ENCODE results near the gene TEC. TPM values are rescaled to one million over a fixed set of nuclear protein-coding genes. Genes with fewer than 3 reads are reported as not detected.
A peak's percentile ranks its signal among the peaks of the same experiment; 100 is the strongest.

Gene TEC
- polyA plus RNA-seq, 1 of the 3 experiments (the other 2 are of a cell fraction), result 0.85 TPM

DNA sequence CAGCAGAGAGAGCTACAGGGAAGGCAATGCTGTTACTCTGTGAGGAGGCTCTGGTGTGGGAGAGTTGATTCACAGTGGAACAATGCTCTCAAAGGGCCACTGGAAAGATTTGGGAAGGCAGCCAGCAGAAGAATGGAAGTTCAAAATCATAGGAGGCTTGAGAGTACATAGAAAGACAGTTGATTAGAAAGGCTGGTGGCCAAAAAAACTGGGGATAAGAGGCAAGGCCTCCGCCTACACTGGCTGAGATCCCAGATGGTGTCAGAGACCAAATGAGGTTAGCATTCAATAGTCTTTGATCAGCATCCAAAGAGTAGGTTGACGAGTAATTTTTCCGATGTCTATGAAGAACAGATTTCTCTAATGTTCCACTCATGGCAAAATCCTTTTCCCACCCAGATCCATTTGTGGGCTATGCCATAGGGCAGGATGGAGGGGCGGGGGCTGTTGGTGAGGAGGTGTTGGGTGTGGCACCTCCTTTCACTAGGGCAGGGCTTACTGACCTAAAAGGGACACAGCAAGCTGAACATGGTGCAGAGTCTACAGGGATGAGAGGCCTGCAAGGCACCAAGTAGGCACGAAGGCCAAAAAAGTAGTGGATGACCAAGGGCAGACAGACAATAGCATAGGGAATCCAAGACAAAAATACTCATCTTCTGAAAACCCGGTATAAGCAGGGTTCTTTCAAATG, 15.1 kb downstream of the TEC start:
- H4K20me1 ChIP-seq (ENCODE audit: insufficient read depth), result no peaks in the 10 kb centered on the region
- peak overlapping the region; percentile 34; the same call in 1 of the 2 replicates for H3K4me2 ChIP-seq
- no peaks in the 10 kb centered on the region for H3K9me2 ChIP-seq
- H3K4me3 ChIP-seq (ENCODE audit: low read depth in 2 of 2, low read length in 1 of 2), result no peak overlapping the region
- no peaks in the 10 kb centered on the region for H3K9me3 ChIP-seq
- POLR2A ChIA-PET, result no interaction called here
- no peaks in the 10 kb centered on the region for H3K79me2 ChIP-seq (ENCODE audit: insufficient read depth)
- TF ChIP-seq NFIC (IDR thresholded peaks at IDR 0.05; ENCODE audit: borderline replicate concordance) (peak; percentile 94), FOSL2 (IDR thresholded peaks at IDR 0.05; ENCODE audit: borderline replicate concordance, low read depth) (peak; percentile 54; the same call in 1 of the 2 replicates), TEAD4 (IDR thresholded peaks at IDR 0.05; ENCODE audit: borderline replicate concordance, insufficient read depth) (peak; percentile 55; the same call in 1 of the 2 replicates), JUND (IDR thresholded peaks at IDR 0.05) (peak; percentile 46; the same call in 1 of the 2 replicates), EP300 (IDR thresholded peaks at IDR 0.05; ENCODE audit: borderline replicate concordance in 1 of 2, low read depth in 1 of 2, low read length in 1 of 2) (peak in 1 of 2 experiments; percentile 37; a peak in 1 of 4 replicates), TCF12 (IDR thresholded peaks at IDR 0.05) (peak; percentile 61), SIN3A (IDR thresholded peaks at IDR 0.05; ENCODE audit: borderline replicate concordance, low read depth, low read length) (no peak)
- TF ChIP-seq, protein P1, sequence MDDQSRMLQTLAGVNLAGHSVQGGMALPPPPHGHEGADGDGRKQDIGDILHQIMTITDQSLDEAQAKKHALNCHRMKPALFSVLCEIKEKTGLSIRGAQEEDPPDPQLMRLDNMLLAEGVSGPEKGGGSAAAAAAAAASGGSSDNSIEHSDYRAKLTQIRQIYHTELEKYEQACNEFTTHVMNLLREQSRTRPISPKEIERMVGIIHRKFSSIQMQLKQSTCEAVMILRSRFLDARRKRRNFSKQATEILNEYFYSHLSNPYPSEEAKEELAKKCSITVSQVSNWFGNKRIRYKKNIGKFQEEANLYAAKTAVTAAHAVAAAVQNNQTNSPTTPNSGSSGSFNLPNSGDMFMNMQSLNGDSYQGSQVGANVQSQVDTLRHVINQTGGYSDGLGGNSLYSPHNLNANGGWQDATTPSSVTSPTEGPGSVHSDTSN (IDR thresholded peaks at IDR 0.05), result peak; percentile 66
- TF ChIP-seq, protein P2, sequence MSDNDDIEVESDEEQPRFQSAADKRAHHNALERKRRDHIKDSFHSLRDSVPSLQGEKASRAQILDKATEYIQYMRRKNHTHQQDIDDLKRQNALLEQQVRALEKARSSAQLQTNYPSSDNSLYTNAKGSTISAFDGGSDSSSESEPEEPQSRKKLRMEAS (IDR thresholded peaks at IDR 0.05; ENCODE audit: low read depth), result 0 out of 2 replicates have a peak, but pooled peaks have one; percentile 22
- TF ChIP-seq, protein P3, sequence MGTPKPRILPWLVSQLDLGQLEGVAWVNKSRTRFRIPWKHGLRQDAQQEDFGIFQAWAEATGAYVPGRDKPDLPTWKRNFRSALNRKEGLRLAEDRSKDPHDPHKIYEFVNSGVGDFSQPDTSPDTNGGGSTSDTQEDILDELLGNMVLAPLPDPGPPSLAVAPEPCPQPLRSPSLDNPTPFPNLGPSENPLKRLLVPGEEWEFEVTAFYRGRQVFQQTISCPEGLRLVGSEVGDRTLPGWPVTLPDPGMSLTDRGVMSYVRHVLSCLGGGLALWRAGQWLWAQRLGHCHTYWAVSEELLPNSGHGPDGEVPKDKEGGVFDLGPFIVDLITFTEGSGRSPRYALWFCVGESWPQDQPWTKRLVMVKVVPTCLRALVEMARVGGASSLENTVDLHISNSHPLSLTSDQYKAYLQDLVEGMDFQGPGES (IDR thresholded peaks at IDR 0.05; ENCODE audit: low read depth, low read length), result no peak
- CTCF ChIA-PET, result interaction anchor here (1.3 kb wide), 1 partner anchor 11 kb away, joined by 3 read pairs; no protein-coding TSS in a partner anchor
- 0 out of 4 replicates have a peak, but pooled peaks cover 0 to 3% of the 10 kb centered on the region in 2 experiments for H3K4me1 ChIP-seq (ENCODE audit: control insufficient read depth in 1 of 2, insufficient read depth in 2 of 2, low read depth in 1 of 2, low read length in 1 of 2)
- H3K27me3 ChIP-seq (ENCODE audit: insufficient read depth), result no peaks in the 10 kb centered on the region
- peak overlapping the region in 1 of 2 experiments; percentile 43; a peak in 2 of 4 replicates for H3K27ac ChIP-seq (ENCODE audit: low read depth in 2 of 2, low read length in 1 of 2)
- H3K36me3 ChIP-seq (replicated peaks in 1 of 2; ENCODE audit: control insufficient read depth in 1 of 2, insufficient read depth in 2 of 2, low read length in 1 of 2), result no peaks in the 10 kb centered on the region
- H3K9ac ChIP-seq, result no peak overlapping the region
- no peak for DNase-seq
- 41% methylated on average over 6 of the region's 6 CpGs for WGBS (ENCODE audit: low lambda C conversion rate)
- H2AFZ ChIP-seq (ENCODE audit: low read depth), result no peak overlapping the region
- H3F3A ChIP-seq (replicated peaks; ENCODE audit: insufficient read depth), result no peaks in the 10 kb centered on the region

DNA sequence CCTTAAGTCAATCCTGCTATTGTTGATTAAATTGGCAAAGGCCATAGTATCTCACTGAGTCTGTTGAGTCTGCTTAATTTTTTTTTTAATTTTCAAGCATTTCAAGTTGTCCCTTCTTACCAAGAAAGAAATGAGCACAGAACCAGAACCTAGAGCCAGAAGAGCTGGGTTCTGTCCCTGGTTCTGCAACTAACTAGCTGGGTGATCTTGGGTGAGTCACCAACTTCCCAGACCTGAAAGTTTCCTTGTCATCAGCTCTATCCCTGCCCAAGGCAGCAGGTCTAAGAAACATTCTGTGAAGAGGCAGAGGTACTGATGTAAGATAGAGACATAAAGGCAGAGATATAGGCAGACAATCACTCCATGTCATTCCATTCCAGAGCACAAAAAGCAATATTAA, 17.3 kb downstream of the TEC start:
- ChIA-PET CTCF (interaction anchor here (1.1 kb wide), 1 partner anchor 84 kb away, joined by 3 read pairs; no protein-coding TSS in a partner anchor), POLR2A (no interaction called here)
- H3K27me3 ChIP-seq (ENCODE audit: insufficient read depth), result no peaks in the 10 kb centered on the region
- H3K4me3 ChIP-seq (ENCODE audit: low read depth in 2 of 2, low read length in 1 of 2), result no peak overlapping the region
- H3K27ac ChIP-seq (ENCODE audit: low read depth in 2 of 2, low read length in 1 of 2), result no peak overlapping the region
- H4K20me1 ChIP-seq (ENCODE audit: insufficient read depth), result no peaks in the 10 kb centered on the region
- no peak overlapping the region for H2AFZ ChIP-seq (ENCODE audit: low read depth)
- no peak overlapping the region for H3K4me2 ChIP-seq
- H3F3A ChIP-seq (replicated peaks; ENCODE audit: insufficient read depth), result no peaks in the 10 kb centered on the region
- H3K4me1 ChIP-seq (ENCODE audit: control insufficient read depth in 1 of 2, insufficient read depth in 2 of 2, low read depth in 1 of 2, low read length in 1 of 2), result 0 out of 4 replicates have a peak, but pooled peaks cover 0 to 3% of the 10 kb centered on the region in 2 experiments
- H3K9ac ChIP-seq, result no peak overlapping the region
- TF ChIP-seq, protein P4, sequence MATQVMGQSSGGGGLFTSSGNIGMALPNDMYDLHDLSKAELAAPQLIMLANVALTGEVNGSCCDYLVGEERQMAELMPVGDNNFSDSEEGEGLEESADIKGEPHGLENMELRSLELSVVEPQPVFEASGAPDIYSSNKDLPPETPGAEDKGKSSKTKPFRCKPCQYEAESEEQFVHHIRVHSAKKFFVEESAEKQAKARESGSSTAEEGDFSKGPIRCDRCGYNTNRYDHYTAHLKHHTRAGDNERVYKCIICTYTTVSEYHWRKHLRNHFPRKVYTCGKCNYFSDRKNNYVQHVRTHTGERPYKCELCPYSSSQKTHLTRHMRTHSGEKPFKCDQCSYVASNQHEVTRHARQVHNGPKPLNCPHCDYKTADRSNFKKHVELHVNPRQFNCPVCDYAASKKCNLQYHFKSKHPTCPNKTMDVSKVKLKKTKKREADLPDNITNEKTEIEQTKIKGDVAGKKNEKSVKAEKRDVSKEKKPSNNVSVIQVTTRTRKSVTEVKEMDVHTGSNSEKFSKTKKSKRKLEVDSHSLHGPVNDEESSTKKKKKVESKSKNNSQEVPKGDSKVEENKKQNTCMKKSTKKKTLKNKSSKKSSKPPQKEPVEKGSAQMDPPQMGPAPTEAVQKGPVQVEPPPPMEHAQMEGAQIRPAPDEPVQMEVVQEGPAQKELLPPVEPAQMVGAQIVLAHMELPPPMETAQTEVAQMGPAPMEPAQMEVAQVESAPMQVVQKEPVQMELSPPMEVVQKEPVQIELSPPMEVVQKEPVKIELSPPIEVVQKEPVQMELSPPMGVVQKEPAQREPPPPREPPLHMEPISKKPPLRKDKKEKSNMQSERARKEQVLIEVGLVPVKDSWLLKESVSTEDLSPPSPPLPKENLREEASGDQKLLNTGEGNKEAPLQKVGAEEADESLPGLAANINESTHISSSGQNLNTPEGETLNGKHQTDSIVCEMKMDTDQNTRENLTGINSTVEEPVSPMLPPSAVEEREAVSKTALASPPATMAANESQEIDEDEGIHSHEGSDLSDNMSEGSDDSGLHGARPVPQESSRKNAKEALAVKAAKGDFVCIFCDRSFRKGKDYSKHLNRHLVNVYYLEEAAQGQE (IDR thresholded peaks at IDR 0.05; ENCODE audit: low read depth, low read length), result peak; percentile 54; the same call in 1 of the 2 replicates
- TF ChIP-seq, protein P5, sequence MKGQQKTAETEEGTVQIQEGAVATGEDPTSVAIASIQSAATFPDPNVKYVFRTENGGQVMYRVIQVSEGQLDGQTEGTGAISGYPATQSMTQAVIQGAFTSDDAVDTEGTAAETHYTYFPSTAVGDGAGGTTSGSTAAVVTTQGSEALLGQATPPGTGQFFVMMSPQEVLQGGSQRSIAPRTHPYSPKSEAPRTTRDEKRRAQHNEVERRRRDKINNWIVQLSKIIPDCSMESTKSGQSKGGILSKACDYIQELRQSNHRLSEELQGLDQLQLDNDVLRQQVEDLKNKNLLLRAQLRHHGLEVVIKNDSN (IDR thresholded peaks at IDR 0.05; ENCODE audit: borderline replicate concordance, low read depth), result no peak
- no peak for TF ChIP-seq ELF1 (IDR thresholded peaks at IDR 0.05)
- H3K79me2 ChIP-seq (ENCODE audit: insufficient read depth), result 0 out of 2 replicates have a peak, but pooled peaks cover 3% of the 10 kb centered on the region
- no peaks in the 10 kb centered on the region for H3K9me3 ChIP-seq
- no peaks in the 10 kb centered on the region for H3K36me3 ChIP-seq (replicated peaks in 1 of 2; ENCODE audit: control insufficient read depth in 1 of 2, insufficient read depth in 2 of 2, low read length in 1 of 2)
- no peak for DNase-seq
- no peaks in the 10 kb centered on the region for H3K9me2 ChIP-seq

Measured in SK-N-SH (cell line).